ENCODE results near the gene ZXDB.
"Not testable (repeated sequence)": the region's sequence is repeated elsewhere in the genome, so short reads cannot be mapped to it uniquely, and the experiment has no call there.

ZXDB gene

DNA sequence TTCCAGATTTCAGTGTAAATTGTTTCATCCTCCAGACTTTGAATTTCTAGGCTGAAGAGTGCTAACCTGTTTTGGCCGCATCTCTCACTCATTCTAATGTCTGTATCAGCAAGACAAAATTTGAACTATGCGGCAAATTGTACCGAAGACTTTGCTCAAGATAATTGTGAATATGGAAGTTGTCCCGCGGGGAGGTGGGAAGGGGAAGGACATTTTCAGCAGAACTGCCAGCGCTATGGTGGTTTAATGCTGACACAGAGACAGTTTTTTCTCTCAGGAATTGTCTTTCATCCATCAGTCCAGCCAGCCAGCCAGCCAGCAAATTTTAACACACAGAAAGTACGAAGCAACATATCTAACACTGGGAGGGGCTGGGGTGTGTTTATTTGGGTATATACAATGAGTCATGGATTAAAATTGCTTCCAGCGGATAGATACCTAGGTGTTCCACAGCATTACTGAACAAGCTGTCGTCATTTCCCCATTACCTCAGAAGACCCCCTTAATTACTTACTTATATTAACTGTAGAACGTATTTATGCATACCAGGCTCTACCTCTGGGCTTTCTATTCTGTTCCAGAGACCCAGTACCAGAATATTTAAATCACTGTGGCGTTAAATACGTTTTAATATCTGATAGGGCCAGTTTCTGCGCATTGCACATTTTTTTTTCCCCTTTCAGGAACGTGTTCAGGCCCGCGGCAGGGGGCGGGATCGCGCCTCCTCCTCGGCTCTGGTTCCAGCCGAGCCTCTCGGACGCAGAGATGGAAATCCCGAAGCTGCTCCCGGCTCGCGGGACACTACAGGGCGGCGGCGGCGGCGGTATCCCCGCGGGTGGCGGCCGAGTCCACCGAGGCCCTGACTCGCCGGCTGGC lies at the start of gene ZXDB:
TSS of gene ZXDB (plus strand) at position 728 of the 876 bp plus-strand sequence. CDS start at position 766, 38 bp downstream.
- not testable (repeated sequence) for DNase-seq

DNA sequence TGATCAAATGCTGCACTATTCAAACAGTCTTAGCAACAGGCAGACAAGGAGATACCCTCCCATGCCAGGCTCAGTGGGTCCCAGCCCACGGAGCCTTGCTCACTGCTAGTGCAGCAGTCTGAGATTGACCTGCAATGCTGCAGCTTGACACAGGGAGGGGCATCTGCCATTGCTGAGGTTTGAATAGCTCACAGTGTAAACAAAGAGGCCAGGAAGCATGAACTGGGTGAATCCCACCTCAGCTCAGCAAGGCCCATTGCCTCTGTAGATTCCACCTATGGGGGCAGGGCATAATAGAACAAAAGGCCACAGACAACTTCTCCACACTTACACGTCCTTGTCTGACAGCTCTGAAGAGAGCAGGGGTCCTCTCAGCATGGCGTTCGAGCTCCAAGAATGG lies 26.6 kb upstream of the ZXDB start:
- no peak for DNase-seq

DNA sequence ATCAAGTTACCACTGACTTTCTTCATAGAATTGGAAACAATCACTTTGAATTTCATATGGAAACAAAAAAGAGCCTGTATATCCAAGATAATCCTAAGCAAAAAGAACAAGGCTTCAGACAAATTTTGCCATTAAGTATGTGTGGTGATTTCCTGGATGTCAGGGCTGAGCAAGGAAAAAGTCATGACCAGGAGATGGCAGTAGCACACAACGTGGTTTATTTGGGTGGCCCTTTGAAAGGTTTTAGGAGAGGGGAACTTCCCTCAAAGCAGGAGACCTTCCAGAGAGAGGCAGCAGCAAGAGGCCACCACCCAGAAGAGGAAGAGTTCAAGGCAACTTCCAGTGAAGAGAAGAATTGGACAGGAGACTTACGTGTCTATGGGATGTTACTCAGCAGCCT lies 18.1 kb upstream of the ZXDB start:
- no peak for DNase-seq

DNA sequence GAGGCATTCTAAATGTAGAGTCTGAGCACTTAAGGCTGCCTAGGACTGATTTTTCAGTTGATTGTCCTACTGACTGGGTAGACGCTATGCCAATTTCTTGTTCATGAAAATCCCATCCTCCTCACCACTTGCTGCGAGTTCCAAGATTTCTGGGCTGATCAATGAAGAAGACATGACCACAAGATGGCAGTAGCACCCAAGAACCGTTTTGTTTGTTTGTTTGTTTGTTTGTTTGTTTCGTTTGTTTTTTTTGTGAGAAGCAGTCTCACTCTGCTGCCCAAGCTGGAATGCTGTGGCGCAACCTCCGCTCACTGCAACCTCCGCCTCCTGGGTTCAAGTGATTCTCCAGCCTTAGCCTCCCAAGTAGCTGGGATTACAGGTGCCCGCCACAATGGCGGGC lies 8.9 kb upstream of the ZXDB start:
- not testable (repeated sequence) for DNase-seq

DNA sequence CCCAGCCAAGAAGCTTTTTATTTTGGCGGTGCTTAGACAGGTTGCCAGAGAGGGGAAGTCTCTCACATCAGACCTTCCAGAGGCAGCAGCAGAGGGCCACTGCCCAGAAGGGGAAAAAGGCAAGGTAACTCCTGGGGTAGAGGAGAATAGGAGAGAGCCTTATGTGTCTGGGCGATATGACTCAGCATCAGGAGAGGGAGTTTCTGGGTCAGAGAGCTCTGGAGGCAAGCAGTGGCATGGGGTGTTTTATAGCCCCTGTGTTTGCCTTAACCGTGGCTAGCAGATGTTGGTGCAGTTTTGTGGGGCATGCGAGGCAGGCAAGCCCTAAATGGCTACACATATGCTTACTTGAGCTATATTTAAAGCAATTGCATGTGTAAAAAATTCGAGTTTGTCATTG lies 8.3 kb upstream of the ZXDB start:
- no peak for DNase-seq

DNA sequence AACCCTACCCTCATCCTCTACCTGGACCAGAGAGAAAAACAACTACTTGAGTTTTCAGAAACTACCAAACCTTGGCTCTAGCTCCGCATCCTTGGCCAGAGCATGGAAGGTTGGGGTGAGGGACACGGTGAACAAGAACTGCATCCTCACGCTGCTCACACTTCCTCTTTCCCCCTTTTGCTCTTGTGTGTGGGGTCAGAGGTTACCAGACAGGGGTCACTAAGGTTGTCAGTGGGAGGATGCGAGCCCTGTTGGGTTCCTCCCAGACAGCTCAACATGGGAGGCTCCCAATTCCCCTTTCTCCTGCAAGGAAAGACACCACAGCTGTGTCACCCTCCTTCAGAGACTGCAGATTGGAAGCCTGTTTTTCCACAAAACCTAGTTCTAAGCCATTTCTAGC lies 5.5 kb upstream of the ZXDB start:
- no peak for DNase-seq

DNA sequence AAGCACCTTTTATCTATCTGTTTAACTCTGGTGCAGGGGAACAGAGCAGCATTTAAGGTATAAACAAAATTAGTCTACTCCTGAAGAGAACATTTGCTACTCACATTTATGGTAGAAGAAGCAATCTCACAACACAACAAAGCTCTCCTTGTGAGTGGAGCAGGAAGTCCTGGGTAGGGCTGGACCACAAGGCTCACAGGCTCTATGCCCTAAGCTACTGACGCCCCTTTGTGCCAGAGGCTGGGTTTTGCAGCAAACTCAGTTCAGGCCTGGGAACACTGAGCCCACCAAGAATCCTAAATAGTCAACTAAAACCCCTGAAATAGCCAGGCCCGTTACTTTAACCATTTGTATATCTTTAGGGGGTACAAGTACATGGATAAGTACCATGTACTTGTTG lies 4.7 kb upstream of the ZXDB start:
- no peak for DNase-seq

DNA sequence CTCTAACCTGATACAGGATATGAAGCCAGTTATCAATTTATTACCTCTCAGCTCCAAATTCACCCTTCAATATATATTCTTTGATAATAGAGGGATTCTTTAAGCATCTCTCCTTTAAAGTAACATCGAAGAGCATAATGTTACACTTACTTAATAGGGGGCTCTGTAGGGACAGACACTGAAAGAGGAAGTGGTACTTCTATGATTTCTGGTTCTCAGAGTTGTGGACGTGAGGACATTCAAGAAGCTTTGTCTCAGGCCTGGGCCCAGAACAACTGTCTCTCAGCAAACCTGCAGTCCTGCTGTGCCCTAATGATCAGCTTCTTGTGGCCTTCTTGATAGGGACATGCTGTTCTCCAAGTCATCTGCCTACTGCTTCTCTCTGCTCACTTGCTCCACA lies 4.2 kb upstream of the ZXDB start:
- no peak for DNase-seq

DNA sequence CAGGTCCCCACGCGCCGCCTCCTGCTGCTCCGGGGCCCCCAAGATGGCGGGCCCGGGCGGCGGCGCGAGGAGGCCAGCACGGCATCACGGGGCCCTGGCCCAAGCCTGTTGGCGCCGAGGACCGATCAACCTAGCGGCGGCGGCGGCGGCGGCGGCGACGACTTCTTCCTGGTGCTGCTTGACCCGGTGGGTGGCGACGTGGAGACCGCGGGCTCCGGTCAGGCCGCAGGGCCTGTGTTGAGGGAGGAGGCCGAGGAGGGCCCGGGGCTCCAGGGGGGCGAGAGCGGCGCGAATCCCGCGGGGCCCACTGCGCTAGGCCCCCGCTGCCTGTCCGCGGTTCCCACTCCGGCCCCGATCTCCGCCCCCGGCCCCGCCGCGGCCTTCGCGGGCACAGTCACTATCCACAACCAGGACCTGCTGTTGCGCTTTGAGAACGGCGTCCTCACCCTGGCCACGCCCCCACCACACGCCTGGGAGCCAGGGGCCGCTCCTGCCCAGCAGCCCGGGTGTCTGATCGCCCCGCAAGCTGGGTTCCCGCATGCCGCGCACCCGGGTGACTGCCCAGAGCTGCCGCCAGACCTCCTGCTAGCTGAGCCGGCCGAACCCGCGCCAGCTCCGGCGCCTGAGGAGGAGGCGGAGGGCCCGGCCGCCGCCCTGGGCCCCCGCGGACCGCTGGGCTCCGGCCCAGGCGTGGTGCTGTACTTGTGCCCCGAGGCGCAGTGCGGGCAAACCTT lies 516 bp downstream of the ZXDB start:
- not testable (repeated sequence) for DNase-seq

DNA sequence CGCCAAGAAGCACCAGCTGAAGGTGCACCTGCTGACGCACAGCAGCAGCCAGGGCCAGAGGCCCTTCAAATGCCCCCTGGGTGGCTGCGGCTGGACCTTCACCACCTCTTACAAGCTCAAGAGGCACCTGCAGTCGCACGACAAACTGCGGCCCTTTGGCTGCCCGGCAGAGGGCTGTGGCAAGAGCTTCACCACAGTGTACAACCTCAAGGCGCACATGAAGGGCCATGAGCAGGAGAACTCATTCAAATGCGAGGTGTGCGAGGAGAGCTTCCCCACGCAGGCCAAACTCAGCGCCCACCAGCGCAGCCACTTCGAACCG lies 1.0 kb downstream of the ZXDB start:
- not testable (repeated sequence) for DNase-seq

DNA sequence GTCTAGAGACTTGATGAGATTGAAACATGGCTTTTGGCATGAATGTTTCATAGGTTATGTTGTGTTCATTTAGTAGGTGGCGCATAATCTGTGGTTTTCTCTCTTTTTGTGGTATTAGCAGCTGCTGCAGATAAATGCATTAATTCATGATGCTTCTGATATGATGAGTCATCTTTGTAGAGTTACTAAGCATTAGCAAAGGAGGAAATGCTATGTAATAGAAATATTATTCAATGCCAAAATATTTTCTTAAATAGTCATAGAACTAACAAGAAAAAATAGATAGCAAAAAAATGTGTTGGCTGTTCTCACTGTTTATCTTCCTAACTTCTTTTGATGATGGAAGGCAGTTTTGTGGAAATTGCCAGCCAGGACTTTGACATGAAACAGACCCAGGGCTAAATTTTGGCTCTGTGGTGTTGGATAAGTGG lies 3.6 kb downstream of the ZXDB start:
- DNase-seq = no peak

DNA sequence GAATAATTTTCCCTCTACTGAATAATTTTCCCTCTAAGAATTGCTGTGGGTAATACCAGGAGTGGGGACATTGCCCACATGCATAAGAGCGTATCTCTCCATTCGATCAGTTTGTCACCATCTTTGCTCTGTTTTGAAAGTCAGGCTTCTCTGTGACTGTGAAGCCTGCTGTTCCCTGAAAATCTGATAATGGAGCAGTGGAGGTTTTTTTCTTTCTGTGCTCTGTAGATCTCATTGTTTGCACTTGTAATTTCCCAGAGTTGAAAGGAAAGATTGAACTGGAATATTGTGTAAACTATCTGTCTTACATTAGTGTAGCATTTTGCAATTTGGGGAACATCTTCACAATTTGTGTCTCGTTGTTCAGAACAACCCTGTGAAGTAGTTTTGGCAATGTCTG lies 4.3 kb downstream of the ZXDB start:
- DNase-seq = no peak

DNA sequence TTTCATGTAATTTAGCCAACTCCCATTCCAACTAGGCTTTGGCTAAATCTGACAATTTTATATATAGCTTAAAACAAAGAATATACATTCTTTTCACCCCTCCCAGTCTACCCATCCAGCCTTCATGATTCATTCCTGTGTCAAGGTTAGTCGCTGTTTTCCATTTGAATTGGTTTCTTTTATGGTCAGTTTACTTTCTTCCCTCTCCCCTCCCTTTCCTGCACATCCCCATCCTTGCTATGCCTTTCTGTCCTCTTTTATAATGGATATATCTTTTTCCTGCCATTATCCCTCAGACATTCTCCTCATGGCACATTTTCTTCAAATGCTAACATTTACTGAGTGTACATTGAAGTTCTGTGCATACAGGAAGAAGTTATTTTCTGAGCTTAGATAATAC lies 4.7 kb downstream of the ZXDB start:
- no peak for DNase-seq

DNA sequence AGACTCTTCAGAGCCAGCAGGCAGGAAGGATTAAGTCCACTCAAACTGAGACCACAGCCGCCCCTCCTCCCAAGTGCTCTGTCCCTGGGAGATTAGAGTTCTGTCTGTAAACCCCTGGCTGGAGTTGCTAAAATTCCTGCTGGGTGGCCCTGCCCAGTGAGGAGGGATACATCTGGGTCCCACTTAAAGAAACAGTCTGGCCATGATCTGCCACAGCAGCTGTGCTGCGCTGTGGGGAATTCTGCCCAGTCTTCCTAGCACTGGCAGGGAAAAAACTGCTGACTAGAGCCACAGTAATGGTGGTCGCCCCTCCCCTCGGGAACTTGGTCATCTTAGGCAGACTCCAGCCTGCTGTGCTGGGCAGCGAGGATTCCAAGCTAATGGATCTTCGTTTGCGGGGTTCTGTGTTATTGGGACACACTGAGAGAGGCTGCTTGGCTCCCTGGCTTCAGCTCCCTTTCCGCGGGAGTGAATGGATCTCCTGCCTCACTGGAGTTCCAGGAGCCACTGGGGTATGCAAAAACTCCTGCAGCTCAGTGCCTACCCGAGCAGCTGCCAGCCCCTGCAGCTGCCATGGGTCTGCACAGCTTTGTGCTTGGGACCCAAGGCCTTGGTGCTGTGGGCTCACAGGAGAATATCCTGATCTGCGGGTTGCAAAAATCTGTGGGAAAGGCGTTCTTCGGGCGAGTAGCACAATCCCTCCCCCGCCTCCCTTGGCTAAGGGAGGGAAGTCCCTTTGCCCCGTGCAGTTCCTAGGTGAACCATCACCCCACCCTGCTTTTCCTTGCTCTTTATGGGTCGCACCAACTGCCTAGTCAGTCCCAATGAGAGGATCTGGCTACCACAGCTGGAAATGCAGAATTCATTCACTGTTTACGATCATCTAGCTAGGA lies 15.7 kb downstream of the ZXDB start:
- DNase-seq = no peak

DNA sequence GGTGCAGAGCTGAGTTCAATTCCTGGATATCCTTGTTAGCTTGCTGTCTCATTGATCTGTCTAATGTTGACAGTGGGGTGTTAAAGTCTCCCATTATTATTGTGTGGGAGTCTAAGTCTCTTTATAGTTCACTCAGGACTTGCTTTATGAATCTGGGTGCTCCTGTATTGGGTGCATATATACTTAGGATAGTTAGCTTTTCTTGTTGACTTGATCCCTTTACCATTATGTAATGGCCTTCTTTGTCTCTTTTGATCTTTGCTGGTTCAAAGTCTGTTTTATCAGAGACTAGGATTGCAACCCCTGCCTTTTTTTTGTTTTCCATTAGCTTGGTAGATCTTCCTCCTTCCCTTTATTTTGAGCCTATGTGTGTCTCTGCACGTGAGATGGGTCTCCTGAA lies 21.5 kb downstream of the ZXDB start:
- not testable (repeated sequence) for DNase-seq

DNA sequence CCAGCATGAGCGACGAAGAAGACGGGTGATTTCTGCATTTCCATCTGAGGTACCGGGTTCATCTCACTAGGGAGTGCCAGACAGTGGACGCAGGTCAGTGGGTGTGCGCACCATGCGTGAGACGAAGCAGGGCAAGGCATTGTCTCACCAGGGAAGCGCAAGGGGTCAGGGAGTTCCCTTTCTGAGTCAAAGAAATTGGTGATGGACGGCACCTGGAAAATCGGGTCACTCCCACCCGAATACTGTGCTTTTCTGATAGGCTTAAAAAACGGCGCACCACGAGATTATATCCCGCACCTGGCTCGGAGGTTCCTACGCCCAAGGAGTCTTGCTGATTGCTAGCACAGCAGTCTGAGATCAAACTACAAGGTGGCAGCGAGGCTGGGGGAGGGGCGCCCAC lies 37.6 kb downstream of the ZXDB start:
- DNase-seq = not testable (repeated sequence)

DNA sequence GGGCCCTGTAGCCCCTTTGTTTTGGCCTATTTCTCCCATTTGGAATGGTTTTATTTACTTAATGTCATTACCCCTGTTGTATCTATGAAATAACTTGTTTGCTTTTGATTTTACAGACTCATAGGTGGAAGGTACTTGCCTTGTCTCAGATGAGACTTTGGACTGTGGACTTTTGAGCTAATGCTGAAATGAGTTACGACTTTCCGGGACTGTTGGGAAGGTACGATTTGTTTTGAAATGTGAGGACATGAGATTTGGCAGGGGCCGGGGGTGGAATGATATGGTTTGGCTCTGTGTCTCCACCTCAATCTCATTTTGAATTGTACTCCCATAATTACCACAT lies 48.8 kb downstream of the ZXDB start:
- DNase-seq = no peak

DNA sequence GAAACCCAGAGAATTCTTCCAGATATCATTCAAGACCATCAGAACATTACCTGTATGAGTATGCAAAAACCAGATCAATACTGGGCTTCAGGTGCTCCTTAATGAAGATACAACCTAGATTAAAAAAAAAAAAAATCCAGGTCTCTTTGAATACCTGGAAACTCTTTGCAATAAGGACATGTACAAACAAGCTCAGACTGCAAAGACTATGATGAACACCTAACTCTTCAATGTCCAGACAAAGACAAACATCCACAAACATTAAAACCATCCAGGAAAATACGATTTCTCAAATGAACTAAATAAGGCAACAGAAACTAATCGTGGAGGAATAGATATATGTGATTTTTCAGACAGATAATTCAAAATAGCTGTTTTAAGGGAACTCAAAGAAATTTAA lies 49.5 kb downstream of the ZXDB start:
- DNase-seq = no peak

DNA sequence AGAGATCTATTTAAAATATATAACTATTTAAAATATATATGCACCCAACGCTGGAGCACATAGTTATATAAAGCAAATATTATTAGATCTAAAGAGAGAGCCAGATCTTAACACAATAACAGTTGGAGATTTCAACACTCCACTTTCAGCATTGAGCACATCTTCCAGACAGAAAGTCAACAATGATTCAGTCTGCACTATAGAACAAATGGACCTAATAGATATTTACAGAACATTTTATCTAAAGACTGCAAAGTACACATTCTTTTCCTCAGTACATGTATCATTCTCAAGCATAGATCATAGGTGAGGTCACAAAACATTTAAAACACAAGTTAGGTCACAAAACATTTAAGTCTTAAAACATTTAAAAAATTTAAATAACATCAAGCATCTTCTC lies 51.9 kb downstream of the ZXDB start:
- DNase-seq = no peak

DNA sequence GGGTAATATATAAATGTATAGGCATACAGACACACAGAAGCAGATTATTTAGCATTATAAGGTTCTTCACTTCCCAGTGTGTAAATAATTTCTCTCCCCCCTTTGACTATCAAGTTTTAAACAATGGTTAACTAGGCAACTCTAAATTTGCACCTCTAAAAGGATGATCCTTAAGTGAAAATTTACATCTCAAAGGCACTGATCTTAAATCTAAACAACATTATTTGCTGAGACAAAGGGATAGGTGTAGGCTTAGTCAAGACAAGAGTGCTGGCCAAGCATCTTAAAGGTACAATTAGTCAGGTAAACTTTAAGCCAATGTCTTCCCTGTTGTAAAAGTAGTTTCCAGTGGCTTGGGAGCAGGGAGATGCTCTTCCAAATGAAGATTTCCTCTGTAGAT lies 55.2 kb downstream of the ZXDB start:
- DNase-seq = no peak

Measured in GDM1 (cell line).